Panc1 (cell line): ENCODE measurements around the gene ELAPOR1. TPM values are rescaled to one million over a fixed set of nuclear protein-coding genes. Genes with fewer than 3 reads are reported as not detected.

Source experiments
- ATAC-seq: fragments of 200-7000 bp; cut with Tn5 transposase; 2 replicates; pipeline ENCODE4 v1.9.1; 2020; ENCODE audit warnings: mild to moderate bottlenecking, moderate library complexity
- BruUV-seq: library from RNA; stranded (reverse); fragments of 400-500 nt; replicated peaks from 2 replicates; lab custom pipeline; 2021; lab: Mats Ljungman, UMichigan
- CTCF ChIA-PET: fragments of 300-600 bp; sonication (Branson Sonifier 250); formaldehyde crosslinking; loops from one replicate; lab custom pipeline; 2022; ENCODE audit warnings: antibody characterized with exemption; lab: Charles Lee
- POLR2A ChIA-PET: fragments of 300-600 bp; sonication (Branson Sonifier 250); formaldehyde crosslinking; loops from one replicate; lab custom pipeline; 2022; ENCODE audit warnings: antibody characterized with exemption; lab: Charles Lee
- DNase-seq: peaks from one replicate; pipeline ENCODE4 v3.0.0-alpha.2; 2010; ENCODE audit warnings: low read depth, low spot score
- H3K27ac ChIP-seq: 2 replicates; pipeline ENCODE4 v1.5.1; 2011; ENCODE audit warnings: mild to moderate bottlenecking, low read length, inconsistent platforms
- H3K27me3 ChIP-seq: fragments of 200-500 bp; sonication (Bioruptor generic); 2 replicates; pipeline ENCODE4 v1.6.0; 2014; ENCODE audit warnings: low read length, inconsistent platforms; ENCODE audit not compliant: control insufficient read depth, insufficient read depth
- H3K36me3 ChIP-seq: fragments of 200-500 bp; sonication (Bioruptor generic); 2 replicates; pipeline ENCODE4 v1.5.1; 2014; ENCODE audit warnings: inconsistent platforms, mild to moderate bottlenecking, low read length, moderate library complexity; ENCODE audit not compliant: control insufficient read depth, insufficient read depth
- H3K4me1 ChIP-seq: 2 replicates; pipeline ENCODE4 v1.5.1; 2011; ENCODE audit warnings: inconsistent platforms, mild to moderate bottlenecking, low read length, moderate library complexity; ENCODE audit not compliant: control insufficient read depth, insufficient read depth
- H3K4me3 ChIP-seq, 2 experiments: 2 replicates each; pipeline ENCODE4 v1.5.1; 2011 to 2012; ENCODE audit warnings: low read depth in 2 of 2, low read length in 2 of 2, mild to moderate bottlenecking in 2 of 2, inconsistent platforms in 1 of 2, moderate library complexity in 1 of 2
- H3K9me3 ChIP-seq: fragments of 200-500 bp; sonication (Bioruptor generic); 2 replicates; pipeline ENCODE4 v1.5.1; 2014; ENCODE audit warnings: low read depth, mild to moderate bottlenecking, inconsistent platforms, low read length, moderate library complexity; ENCODE audit not compliant: control insufficient read depth, insufficient read depth
- POLR2AphosphoS5 ChIP-seq: IDR thresholded peaks from 2 replicates; pipeline ENCODE4 v1.6.1; 2012; ENCODE audit warnings: mild to moderate bottlenecking, low read depth, low read length, moderate library complexity
- SIN3A ChIP-seq: IDR thresholded peaks from 2 replicates; pipeline ENCODE4 v1.6.1; 2012; ENCODE audit warnings: low read depth, mild to moderate bottlenecking, low read length, moderate library complexity, borderline replicate concordance; ENCODE audit not compliant: insufficient read depth
- TCF7L2 ChIP-seq: IDR thresholded peaks from 2 replicates; pipeline ENCODE4 v1.6.1; 2011; ENCODE audit warnings: mild to moderate bottlenecking, low read depth, low read length, inconsistent platforms
- in situ Hi-C: cut with HindIII; loops from 2 replicates; pipeline ENCODE4 v1.10.0; 2016; ENCODE audit warnings: low sequenced_read_pairs, low pct_unique_long_range_greater_than_20kb
- intact Hi-C: fragments of 100-400 bp; cut with micrococcal nuclease; formaldehyde crosslinking; loops from one replicate; pipeline ENCODE4 v1.10.0; 2022; ENCODE audit not compliant: unreplicated experiment
- total RNA-seq: library from RNA; stranded (reverse); gene quantifications from one replicate; pipeline ENCODE4 v1.2.1, GENCODE V29; 2021; ENCODE audit not compliant: unreplicated experiment
- TF ChIP-seq, protein P1 (sequence below): fragments of 450-650 bp; IDR thresholded peaks from 2 replicates; pipeline ENCODE4 v1.5.1; 2017; ENCODE audit warnings: mild to moderate bottlenecking
- TF ChIP-seq, protein P2 (sequence below), 2 experiments: IDR thresholded peaks; 2 replicates each; pipeline ENCODE4 v1.6.1; 2011 to 2012; ENCODE audit warnings: low read depth in 2 of 2, control low read depth in 1 of 2, low read length in 1 of 2, mild to moderate bottlenecking in 1 of 2, moderate library complexity in 1 of 2; ENCODE audit not compliant: insufficient read depth in 1 of 2

Gene ELAPOR1
- total RNA-seq, 1 experiment from 2014 or later: 0.28 TPM

DNA sequence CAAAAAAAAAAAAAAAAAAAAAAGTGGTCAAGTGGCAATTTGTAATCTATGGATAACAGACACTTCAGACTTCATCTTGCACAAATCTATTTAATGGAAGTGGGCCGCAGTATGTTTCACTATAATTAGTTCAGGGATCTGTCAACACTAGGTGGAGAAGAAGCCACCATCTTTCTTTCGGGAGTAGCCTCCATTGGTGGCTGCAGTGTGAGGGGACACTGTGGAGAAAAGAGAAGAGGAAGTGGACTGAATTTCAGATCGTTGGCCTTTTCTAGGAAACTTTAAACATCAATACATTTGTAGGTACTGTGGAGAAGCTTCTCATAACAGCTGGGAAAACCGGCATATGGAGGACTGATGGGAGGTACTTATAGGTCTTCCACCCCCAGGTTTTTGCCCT is 8.0 kb upstream of the ELAPOR1 start:
- TF ChIP-seq, protein P1, sequence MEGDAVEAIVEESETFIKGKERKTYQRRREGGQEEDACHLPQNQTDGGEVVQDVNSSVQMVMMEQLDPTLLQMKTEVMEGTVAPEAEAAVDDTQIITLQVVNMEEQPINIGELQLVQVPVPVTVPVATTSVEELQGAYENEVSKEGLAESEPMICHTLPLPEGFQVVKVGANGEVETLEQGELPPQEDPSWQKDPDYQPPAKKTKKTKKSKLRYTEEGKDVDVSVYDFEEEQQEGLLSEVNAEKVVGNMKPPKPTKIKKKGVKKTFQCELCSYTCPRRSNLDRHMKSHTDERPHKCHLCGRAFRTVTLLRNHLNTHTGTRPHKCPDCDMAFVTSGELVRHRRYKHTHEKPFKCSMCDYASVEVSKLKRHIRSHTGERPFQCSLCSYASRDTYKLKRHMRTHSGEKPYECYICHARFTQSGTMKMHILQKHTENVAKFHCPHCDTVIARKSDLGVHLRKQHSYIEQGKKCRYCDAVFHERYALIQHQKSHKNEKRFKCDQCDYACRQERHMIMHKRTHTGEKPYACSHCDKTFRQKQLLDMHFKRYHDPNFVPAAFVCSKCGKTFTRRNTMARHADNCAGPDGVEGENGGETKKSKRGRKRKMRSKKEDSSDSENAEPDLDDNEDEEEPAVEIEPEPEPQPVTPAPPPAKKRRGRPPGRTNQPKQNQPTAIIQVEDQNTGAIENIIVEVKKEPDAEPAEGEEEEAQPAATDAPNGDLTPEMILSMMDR: no peak
- TF ChIP-seq POLR2AphosphoS5: no peak
- TF ChIP-seq, protein P2, sequence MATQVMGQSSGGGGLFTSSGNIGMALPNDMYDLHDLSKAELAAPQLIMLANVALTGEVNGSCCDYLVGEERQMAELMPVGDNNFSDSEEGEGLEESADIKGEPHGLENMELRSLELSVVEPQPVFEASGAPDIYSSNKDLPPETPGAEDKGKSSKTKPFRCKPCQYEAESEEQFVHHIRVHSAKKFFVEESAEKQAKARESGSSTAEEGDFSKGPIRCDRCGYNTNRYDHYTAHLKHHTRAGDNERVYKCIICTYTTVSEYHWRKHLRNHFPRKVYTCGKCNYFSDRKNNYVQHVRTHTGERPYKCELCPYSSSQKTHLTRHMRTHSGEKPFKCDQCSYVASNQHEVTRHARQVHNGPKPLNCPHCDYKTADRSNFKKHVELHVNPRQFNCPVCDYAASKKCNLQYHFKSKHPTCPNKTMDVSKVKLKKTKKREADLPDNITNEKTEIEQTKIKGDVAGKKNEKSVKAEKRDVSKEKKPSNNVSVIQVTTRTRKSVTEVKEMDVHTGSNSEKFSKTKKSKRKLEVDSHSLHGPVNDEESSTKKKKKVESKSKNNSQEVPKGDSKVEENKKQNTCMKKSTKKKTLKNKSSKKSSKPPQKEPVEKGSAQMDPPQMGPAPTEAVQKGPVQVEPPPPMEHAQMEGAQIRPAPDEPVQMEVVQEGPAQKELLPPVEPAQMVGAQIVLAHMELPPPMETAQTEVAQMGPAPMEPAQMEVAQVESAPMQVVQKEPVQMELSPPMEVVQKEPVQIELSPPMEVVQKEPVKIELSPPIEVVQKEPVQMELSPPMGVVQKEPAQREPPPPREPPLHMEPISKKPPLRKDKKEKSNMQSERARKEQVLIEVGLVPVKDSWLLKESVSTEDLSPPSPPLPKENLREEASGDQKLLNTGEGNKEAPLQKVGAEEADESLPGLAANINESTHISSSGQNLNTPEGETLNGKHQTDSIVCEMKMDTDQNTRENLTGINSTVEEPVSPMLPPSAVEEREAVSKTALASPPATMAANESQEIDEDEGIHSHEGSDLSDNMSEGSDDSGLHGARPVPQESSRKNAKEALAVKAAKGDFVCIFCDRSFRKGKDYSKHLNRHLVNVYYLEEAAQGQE (IDR thresholded peaks at IDR 0.05; ENCODE audit: insufficient read depth in 1 of 2, low read depth in 2 of 2, low read length in 1 of 2): no peak
- no peak for TF ChIP-seq SIN3A
- TF ChIP-seq TCF7L2: no peak
- no peaks in the 10 kb centered on the region for H3K9me3 ChIP-seq
- ATAC-seq (no peak), DNase-seq (no peak)
- no peaks in the 10 kb centered on the region for H3K27me3 ChIP-seq
- H3K27ac ChIP-seq: no peak overlapping the region
- in situ Hi-C loops (no loop called here), intact Hi-C loops (no loop called here)
- H3K4me3 ChIP-seq: no peak overlapping the region
- BruUV-seq: no TSS peak
- ChIA-PET CTCF (no interaction called here), POLR2A (interaction anchor here (0.6 kb wide), 1 partner anchor 10 kb away, joined by 7 read pairs; no protein-coding TSS in a partner anchor)
- no peaks in the 10 kb centered on the region; the same call in 1 of the 2 replicates for H3K36me3 ChIP-seq
- H3K4me1 ChIP-seq: no peaks in the 10 kb centered on the region

DNA sequence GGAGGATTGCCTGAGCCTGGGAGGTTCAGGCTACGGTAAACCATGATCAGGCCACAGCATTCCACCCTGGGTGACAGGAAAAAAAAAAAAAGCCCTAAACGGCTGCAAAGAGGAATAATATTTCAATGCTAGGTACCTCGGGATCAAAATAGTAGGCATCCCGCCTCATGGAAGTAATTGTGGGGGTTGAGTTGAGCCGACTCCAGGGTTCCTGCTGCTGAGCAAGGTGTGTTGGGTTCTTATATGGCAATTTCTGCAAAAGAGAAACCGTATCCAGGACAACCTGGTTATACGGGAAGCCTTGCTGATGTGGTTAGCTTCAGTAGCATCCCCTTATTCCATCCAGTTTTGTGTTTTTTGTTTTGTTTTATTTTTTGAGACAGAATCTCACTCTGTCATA is 6.1 kb upstream of the ELAPOR1 start:
- Histone ChIP-seq H3K4me1 (no peaks in the 10 kb centered on the region), H3K4me3 (no peak overlapping the region), H3K27me3 (no peaks in the 10 kb centered on the region), H3K36me3 (no peaks in the 10 kb centered on the region), H3K9me3 (no peaks in the 10 kb centered on the region), H3K27ac (no peak overlapping the region)
- DNase-seq (no peak), ATAC-seq (no peak)
- BruUV-seq: no TSS peak
- ChIA-PET CTCF (no interaction called here), POLR2A (no interaction called here)
- no peak for TF ChIP-seq TCF7L2
- TF ChIP-seq, protein P1: no peak
- TF ChIP-seq SIN3A: no peak
- TF ChIP-seq POLR2AphosphoS5: no peak
- TF ChIP-seq, protein P2 (IDR thresholded peaks at IDR 0.05; ENCODE audit: insufficient read depth in 1 of 2, low read depth in 2 of 2, low read length in 1 of 2): no peak
- intact Hi-C loops (no loop called here), in situ Hi-C loops (no loop called here)
